HEK293T (cell line): ENCODE results near the gene ALOX15.

ENCODE experiments used
- ARNT ChIP-seq: fragments of 450-650 bp; IDR thresholded peaks from 2 replicates; pipeline ENCODE4 v1.6.1; 2017; ENCODE audit warnings: mild to moderate bottlenecking
- BHLHE40 ChIP-seq: fragments of 450-650 bp; IDR thresholded peaks from 2 replicates; pipeline ENCODE4 v1.6.1; 2016; ENCODE audit warnings: mild to moderate bottlenecking, moderate library complexity, borderline replicate concordance
- ELF4 ChIP-seq: fragments of 450-650 bp; IDR thresholded peaks from 2 replicates; pipeline ENCODE4 v1.6.1; 2017; ENCODE audit warnings: antibody characterized with exemption
- FOXA1 ChIP-seq: fragments of 450-650 bp; IDR thresholded peaks from 2 replicates; pipeline ENCODE4 v1.6.1; 2016; ENCODE audit warnings: mild to moderate bottlenecking
- FOXK2 ChIP-seq: fragments of 450-650 bp; IDR thresholded peaks from 2 replicates; pipeline ENCODE4 v1.6.1; 2016; ENCODE audit warnings: mild to moderate bottlenecking
- FOXM1 ChIP-seq: fragments of 450-650 bp; IDR thresholded peaks from 2 replicates; pipeline ENCODE4 v1.6.1; 2017; ENCODE audit warnings: mild to moderate bottlenecking, borderline replicate concordance
- HDGF ChIP-seq: fragments of 450-650 bp; IDR thresholded peaks from 2 replicates; pipeline ENCODE4 v1.6.1; 2017; ENCODE audit warnings: antibody characterized with exemption, borderline replicate concordance
- NFRKB ChIP-seq: fragments of 450-650 bp; IDR thresholded peaks from 2 replicates; pipeline ENCODE4 v1.6.1; 2016; ENCODE audit warnings: mild to moderate bottlenecking, moderate library complexity
- SP1 ChIP-seq: fragments of 450-650 bp; IDR thresholded peaks from 2 replicates; pipeline ENCODE4 v1.6.1; 2017
- SUZ12 ChIP-seq: fragments of 450-650 bp; IDR thresholded peaks from 2 replicates; pipeline ENCODE4 v1.6.1; 2016; ENCODE audit warnings: mild to moderate bottlenecking
- TARDBP ChIP-seq: fragments of 450-650 bp; IDR thresholded peaks from 2 replicates; pipeline ENCODE4 v1.6.1; 2016

GRCh38 chr17:4594931-4595684, 46.4 kb downstream of the ALOX15 start:
- TF ChIP-seq HDGF (no peak), FOXK2 (no peak), TARDBP (no peak), SP1 (no peak), NFRKB (no peak), ELF4 (no peak), FOXA1 (no peak), ARNT (no peak), BHLHE40 (no peak), FOXM1 (no peak), SUZ12 (no peak)
